Gastrocnemius medialis (tissue), 4 donors: Measurements from ENCODE around the gene DDOST. TPM values are rescaled to one million over a fixed set of nuclear protein-coding genes. Genes with fewer than 3 reads are reported as not detected.

ENCODE experiments used
- ATAC-seq, 2 donors: fragments of 150-250 bp; one replicate each; pipeline ENCODE4 v1.9.1; 2016
- DNase-seq, 2 donors: peaks; one replicate each; pipeline ENCODE4 v3.0.0-alpha.2; 2019
- H3K27ac ChIP-seq, 4 donors: fragments of 200-600 bp; sonication (generic); 1 replicate in 1 of 4; 2 replicates in 3 of 4; pipeline ENCODE4 v1.5.1; 2016 to 2018; ENCODE audit warnings: mild to moderate bottlenecking in 2 of 4, moderate library complexity in 1 of 4
- H3K27me3 ChIP-seq, 3 donors: fragments of 200-600 bp; sonication (generic) in 2 of 3; 1 replicate in 1 of 3; 2 replicates in 2 of 3; pipeline versions ENCODE4 v1.5.1 to v1.6.0; 2016 to 2019; ENCODE audit warnings: mild to moderate bottlenecking in 1 of 3, moderate library complexity in 1 of 3
- H3K36me3 ChIP-seq, 2 donors: fragments of 200-600 bp; sonication (generic) in 1 of 2; one replicate each; pipeline ENCODE4 v1.5.1; 2017 to 2018
- H3K4me1 ChIP-seq, 2 donors: fragments of 200-600 bp; sonication (generic) in 1 of 2; one replicate each; pipeline ENCODE4 v1.5.1; 2016 to 2017; ENCODE audit warnings: mild to moderate bottlenecking in 2 of 2
- H3K4me3 ChIP-seq, 4 donors: fragments of 200-600 bp; sonication (generic) in 3 of 4; 1 replicate in 1 of 4; 2 replicates in 3 of 4; pipeline ENCODE4 v1.5.1; 2016 to 2019; ENCODE audit warnings: mild to moderate bottlenecking in 2 of 4
- H3K9me3 ChIP-seq, 3 donors: fragments of 200-600 bp; sonication (generic) in 2 of 3; 1 replicate in 1 of 3; 2 replicates in 2 of 3; pipeline ENCODE4 v1.5.1; 2016 to 2019
- POLR2A ChIP-seq, 2 donors: fragments of 450-650 bp; IDR thresholded peaks; one replicate each; pipeline ENCODE4 v1.6.1; 2017; ENCODE audit warnings: antibody characterized with exemption in 2 of 2, mild to moderate bottlenecking in 2 of 2, moderate library complexity in 2 of 2
- in situ Hi-C, 4 donors: fragments of 200-750 bp; cut with MboI; loops; one replicate each; pipeline versions ENCODE4 v1.15.0 to v1.8.0; 2017; ENCODE audit warnings: low sequenced_read_pairs in 4 of 4
- intact Hi-C: fragments of 100-400 bp; cut with DNase I; formaldehyde crosslinking; loops from one replicate; pipeline ENCODE4 v1.15.1; 2023; ENCODE audit warnings: low total_unique reads
- total RNA-seq, 4 donors: library from RNA; depleted of rRNA; stranded (reverse); fragments of >200 nt; gene quantifications; one replicate each; pipeline versions ENCODE4 v1.1.0 to v1.2.3, GENCODE V29; 2016
- TF ChIP-seq, protein P1 (sequence below), 5 experiments: fragments of 450-650 bp in 3 of 5; fragments of 200-600 bp in 2 of 5; sonication (generic) in 2 of 5; IDR thresholded peaks in 4 of 5; conservative IDR thresholded peaks in 1 of 5; 1 replicate in 4 of 5; 2 replicates in 1 of 5; pipeline ENCODE4 v1.5.1; 2016 to 2019; ENCODE audit warnings: antibody characterized with exemption in 5 of 5, mild to moderate bottlenecking in 3 of 5, moderate library complexity in 3 of 5

DDOST gene
- total RNA-seq, 4 donors from 2014 or later: 63.0 to 110 (median 99.8) TPM

DNA sequence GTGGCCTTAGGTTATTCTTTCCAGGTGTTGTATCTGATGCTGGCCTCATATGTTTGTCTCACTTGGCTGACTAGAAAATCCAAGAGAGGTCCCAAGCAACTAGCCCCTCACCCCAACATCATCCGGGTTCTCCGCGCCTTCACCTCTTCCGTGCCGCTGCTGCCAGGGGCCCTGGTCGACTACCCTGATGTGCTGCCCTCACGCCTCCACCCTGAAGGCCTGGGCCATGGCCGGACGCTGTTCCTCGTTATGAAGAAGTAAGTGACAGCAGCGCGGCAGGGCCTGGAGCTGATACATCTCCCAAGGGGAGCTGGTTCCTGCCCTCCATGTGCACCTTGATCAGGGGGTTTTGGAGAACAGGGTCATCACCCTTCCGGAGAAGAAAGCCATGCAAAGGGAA lies 16.8 kb downstream of the DDOST start:
- Histone ChIP-seq H3K4me1 (peaks cover 0 to 2% of the 10 kb centered on the region in 2 donors), H3K36me3 (peaks cover 0 to 86% of the 10 kb centered on the region in 2 donors), H3K4me3 (no peak overlapping the region), H3K27ac (no peak overlapping the region), H3K9me3 (no peaks in the 10 kb centered on the region), H3K27me3 (no peaks in the 10 kb centered on the region)
- in situ Hi-C loops: no loop called here
- no peak for TF ChIP-seq POLR2A (IDR thresholded peaks at IDR 0.05)
- TF ChIP-seq, protein P1, sequence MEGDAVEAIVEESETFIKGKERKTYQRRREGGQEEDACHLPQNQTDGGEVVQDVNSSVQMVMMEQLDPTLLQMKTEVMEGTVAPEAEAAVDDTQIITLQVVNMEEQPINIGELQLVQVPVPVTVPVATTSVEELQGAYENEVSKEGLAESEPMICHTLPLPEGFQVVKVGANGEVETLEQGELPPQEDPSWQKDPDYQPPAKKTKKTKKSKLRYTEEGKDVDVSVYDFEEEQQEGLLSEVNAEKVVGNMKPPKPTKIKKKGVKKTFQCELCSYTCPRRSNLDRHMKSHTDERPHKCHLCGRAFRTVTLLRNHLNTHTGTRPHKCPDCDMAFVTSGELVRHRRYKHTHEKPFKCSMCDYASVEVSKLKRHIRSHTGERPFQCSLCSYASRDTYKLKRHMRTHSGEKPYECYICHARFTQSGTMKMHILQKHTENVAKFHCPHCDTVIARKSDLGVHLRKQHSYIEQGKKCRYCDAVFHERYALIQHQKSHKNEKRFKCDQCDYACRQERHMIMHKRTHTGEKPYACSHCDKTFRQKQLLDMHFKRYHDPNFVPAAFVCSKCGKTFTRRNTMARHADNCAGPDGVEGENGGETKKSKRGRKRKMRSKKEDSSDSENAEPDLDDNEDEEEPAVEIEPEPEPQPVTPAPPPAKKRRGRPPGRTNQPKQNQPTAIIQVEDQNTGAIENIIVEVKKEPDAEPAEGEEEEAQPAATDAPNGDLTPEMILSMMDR (IDR thresholded peaks at IDR 0.05 in 4 of 5, conservative IDR thresholded peaks at IDR 0.05 in 1 of 5): no peak
- DNase-seq (no peak), ATAC-seq (no peak)
- intact Hi-C loops: no loop called here

DNA sequence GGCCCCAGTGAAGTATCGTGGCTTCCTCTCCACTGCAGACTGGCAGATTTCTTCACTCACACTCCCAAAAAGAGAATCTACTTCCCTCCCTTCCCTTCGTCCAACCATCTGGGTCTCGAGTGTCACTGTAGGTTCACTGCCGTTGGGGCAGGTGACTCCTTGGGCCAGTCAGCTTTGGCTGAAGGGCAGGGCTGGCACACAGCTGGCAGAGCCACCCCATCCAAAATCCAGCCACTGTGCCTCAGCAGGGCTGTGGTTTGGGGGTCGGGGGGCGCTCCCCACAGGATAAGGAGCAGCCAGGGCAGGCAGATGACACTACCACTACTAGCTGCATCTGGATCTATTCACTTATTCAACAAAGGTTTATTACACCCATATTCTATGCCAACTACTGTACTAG lies 18.1 kb downstream of the DDOST start:
- no peak for TF ChIP-seq POLR2A (IDR thresholded peaks at IDR 0.05)
- TF ChIP-seq, protein P1 (IDR thresholded peaks at IDR 0.05 in 4 of 5, conservative IDR thresholded peaks at IDR 0.05 in 1 of 5): no peak
- no peak for DNase-seq

GRCh38 chr1:20641975-20642374 lies 19.2 kb downstream of the DDOST start:
- intact Hi-C loops (no loop called here), in situ Hi-C loops (no loop called here)
- Histone ChIP-seq H3K27ac (no peak overlapping the region), H3K9me3 (no peaks in the 10 kb centered on the region), H3K4me3 (no peak overlapping the region), H3K27me3 (no peaks in the 10 kb centered on the region), H3K4me1 (peaks cover 0 to 2% of the 10 kb centered on the region in 2 donors), H3K36me3 (peaks cover 0 to 84% of the 10 kb centered on the region in 2 donors)
- DNase-seq (no peak), ATAC-seq (no peak)
- TF ChIP-seq, protein P1 (IDR thresholded peaks at IDR 0.05 in 4 of 5, conservative IDR thresholded peaks at IDR 0.05 in 1 of 5): no peak
- no peak for TF ChIP-seq POLR2A (IDR thresholded peaks at IDR 0.05)

More for the DNA sequence above, 18.1 kb downstream of the DDOST start:
- no peak overlapping the region for H3K27ac ChIP-seq
- no peaks in the 10 kb centered on the region for H3K27me3 ChIP-seq
- no peaks in the 10 kb centered on the region for H3K9me3 ChIP-seq
- peaks cover 0 to 2% of the 10 kb centered on the region in 2 donors for H3K4me1 ChIP-seq
- H3K36me3 ChIP-seq: peaks cover 0 to 87% of the 10 kb centered on the region in 2 donors
- H3K4me3 ChIP-seq: no peak overlapping the region
- no peak for ATAC-seq
- in situ Hi-C loops (no loop called here), intact Hi-C loops (no loop called here)

DNA sequence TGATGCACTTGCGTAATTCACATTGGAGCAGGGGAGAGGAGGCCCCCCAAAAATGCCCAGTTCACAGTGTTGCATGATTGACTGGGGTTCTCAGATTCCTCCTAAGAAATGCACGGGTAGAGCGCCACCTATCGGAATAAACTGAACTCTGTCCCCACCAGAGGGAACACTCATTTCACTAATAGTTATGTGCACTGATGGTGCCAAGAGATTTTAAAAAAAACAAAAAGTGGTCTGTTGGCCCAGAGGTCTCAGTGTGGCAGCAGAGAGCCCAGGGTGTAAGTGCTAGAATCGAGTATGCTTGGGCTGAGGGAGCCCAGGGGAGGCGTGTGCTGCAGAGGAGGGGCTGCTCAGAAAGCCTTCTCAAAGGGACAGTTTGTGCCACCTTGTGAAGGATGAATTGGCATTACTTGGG lies 21.0 kb downstream of the DDOST start:
- Histone ChIP-seq H3K36me3 (peaks cover 0 to 77% of the 10 kb centered on the region in 2 donors), H3K27me3 (no peaks in the 10 kb centered on the region), H3K4me3 (no peak overlapping the region), H3K4me1 (peaks cover 8% of the 10 kb centered on the region in 2 donors), H3K9me3 (no peaks in the 10 kb centered on the region), H3K27ac (no peak overlapping the region)
- in situ Hi-C loops (no loop called here), intact Hi-C loops (loop anchor here (1.0 kb wide), 1 partner anchor 118 kb away; no protein-coding TSS in a partner anchor)
- TF ChIP-seq POLR2A (IDR thresholded peaks at IDR 0.05): no peak
- TF ChIP-seq, protein P1 (IDR thresholded peaks at IDR 0.05 in 4 of 5, conservative IDR thresholded peaks at IDR 0.05 in 1 of 5): peak; percentile 46 to 81 (median 72)
- ATAC-seq (peak in 1 of 2 donors; percentile 48), DNase-seq (no peak)
